A549 (cell line): ENCODE results near the gene RAB3C.

Source experiments
- POLR2A ChIP-seq: IDR thresholded peaks from 2 replicates; pipeline ENCODE4 v1.6.1; 2012; ENCODE audit warnings: mild to moderate bottlenecking, low read length
- RAD21 ChIP-seq, 2 experiments: fragments of >200 bp in 1 of 2; sonication (Bioruptor Twin) in 1 of 2; formaldehyde crosslinking in 1 of 2; IDR thresholded peaks in 1 of 2; conservative IDR thresholded peaks in 1 of 2; 2 replicates in 1 of 2; 3 replicates in 1 of 2; pipeline ENCODE4 v1.6.1; 2012 to 2018; ENCODE audit warnings: inconsistent platforms in 1 of 2
- TP53 ChIP-seq: fragments of 250-450 bp; sonication (Bioruptor Pico); IDR thresholded peaks from 2 replicates; pipeline ENCODE4 v1.5.0; 2021; ENCODE audit warnings: mild to moderate bottlenecking, moderate library complexity
- TF ChIP-seq, protein P1 (sequence below): fragments of 200-600 bp; sonication (generic); IDR thresholded peaks from 2 replicates; pipeline ENCODE4 v1.6.1; 2016; ENCODE audit warnings: antibody characterized with exemption, mild to moderate bottlenecking, moderate library complexity

DNA sequence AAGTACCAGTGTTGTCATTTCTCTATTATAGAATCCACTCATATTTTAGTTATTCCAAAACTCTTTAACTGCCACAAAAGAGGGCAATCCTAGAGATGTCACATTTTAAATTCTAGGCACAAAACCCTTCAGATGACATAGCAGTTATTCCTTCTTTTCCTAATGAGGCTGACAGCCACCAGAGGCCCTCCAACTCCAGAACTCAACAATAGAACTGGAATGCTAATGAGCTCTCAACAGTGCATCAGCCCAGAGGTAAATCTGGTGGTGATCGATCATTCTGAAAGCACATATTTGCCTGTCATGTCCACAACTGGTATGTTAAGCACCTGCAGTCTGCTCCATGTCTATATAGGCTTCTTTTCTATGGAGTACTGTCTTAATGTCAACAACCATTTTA lies 40.2 kb upstream of the RAB3C start:
- no peak for TF ChIP-seq POLR2A
- TF ChIP-seq RAD21 (conservative IDR thresholded peaks at IDR 0.05 in 1 of 2, IDR thresholded peaks at IDR 0.05 in 1 of 2) = no peak
- TF ChIP-seq TP53 (CRISPR knock-in tag) = no peak
- TF ChIP-seq, protein P1, sequence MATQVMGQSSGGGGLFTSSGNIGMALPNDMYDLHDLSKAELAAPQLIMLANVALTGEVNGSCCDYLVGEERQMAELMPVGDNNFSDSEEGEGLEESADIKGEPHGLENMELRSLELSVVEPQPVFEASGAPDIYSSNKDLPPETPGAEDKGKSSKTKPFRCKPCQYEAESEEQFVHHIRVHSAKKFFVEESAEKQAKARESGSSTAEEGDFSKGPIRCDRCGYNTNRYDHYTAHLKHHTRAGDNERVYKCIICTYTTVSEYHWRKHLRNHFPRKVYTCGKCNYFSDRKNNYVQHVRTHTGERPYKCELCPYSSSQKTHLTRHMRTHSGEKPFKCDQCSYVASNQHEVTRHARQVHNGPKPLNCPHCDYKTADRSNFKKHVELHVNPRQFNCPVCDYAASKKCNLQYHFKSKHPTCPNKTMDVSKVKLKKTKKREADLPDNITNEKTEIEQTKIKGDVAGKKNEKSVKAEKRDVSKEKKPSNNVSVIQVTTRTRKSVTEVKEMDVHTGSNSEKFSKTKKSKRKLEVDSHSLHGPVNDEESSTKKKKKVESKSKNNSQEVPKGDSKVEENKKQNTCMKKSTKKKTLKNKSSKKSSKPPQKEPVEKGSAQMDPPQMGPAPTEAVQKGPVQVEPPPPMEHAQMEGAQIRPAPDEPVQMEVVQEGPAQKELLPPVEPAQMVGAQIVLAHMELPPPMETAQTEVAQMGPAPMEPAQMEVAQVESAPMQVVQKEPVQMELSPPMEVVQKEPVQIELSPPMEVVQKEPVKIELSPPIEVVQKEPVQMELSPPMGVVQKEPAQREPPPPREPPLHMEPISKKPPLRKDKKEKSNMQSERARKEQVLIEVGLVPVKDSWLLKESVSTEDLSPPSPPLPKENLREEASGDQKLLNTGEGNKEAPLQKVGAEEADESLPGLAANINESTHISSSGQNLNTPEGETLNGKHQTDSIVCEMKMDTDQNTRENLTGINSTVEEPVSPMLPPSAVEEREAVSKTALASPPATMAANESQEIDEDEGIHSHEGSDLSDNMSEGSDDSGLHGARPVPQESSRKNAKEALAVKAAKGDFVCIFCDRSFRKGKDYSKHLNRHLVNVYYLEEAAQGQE = no peak
